Measurements from ENCODE around the gene RBCK1.

DNA sequence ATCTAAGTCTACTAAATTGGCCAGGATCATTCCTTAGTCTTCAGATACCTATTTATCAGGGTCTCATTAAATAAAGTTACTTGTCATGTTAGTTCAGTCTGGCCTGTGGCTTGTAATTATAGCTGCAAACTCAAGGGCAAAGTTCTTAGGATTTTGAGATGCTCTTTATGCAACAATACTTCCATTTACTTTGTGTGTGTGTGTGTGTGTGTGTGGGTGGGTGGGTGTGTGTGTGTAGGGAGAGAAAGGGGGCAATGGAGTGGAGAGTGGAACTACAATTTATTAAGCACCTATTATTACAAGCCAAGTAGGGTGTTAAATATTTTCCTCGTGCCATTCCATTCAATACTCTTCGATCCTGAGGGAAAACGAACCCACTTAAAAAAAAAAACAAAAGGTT is 71.9 kb downstream of the RBCK1 start:
- TF ChIP-seq, protein P1, sequence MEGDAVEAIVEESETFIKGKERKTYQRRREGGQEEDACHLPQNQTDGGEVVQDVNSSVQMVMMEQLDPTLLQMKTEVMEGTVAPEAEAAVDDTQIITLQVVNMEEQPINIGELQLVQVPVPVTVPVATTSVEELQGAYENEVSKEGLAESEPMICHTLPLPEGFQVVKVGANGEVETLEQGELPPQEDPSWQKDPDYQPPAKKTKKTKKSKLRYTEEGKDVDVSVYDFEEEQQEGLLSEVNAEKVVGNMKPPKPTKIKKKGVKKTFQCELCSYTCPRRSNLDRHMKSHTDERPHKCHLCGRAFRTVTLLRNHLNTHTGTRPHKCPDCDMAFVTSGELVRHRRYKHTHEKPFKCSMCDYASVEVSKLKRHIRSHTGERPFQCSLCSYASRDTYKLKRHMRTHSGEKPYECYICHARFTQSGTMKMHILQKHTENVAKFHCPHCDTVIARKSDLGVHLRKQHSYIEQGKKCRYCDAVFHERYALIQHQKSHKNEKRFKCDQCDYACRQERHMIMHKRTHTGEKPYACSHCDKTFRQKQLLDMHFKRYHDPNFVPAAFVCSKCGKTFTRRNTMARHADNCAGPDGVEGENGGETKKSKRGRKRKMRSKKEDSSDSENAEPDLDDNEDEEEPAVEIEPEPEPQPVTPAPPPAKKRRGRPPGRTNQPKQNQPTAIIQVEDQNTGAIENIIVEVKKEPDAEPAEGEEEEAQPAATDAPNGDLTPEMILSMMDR (conservative IDR thresholded peaks at IDR 0.05; ENCODE audit: low read length), result no peak
- TF ChIP-seq EZH2phosphoT487 (IDR thresholded peaks at IDR 0.05; ENCODE audit: borderline replicate concordance), result no peak
